HG02970 (cell line): ENCODE measurements around the gene RSPH1.
A peak's percentile ranks its signal among the peaks of the same experiment; 100 is the strongest.

Experiments
- ATAC-seq: cut with Tn5 transposase; IDR thresholded peaks from one replicate; pipeline ENCODE4 v1.9.1; 2021; ENCODE audit warnings: mild to moderate bottlenecking, moderate library complexity, moderate number of reproducible peaks; ENCODE audit not compliant: unreplicated experiment, low FRiP score

The RSPH1 gene

GRCh38 chr21:42496120-42496838 lies at the start of gene RSPH1:
TSS of gene RSPH1 (minus strand) at chr21:42496224. CDS start at chr21:42496186, 38 bp downstream.
- ATAC-seq = peak; percentile 98

GRCh38 chr21:42545745-42546144 lies 49.7 kb upstream of the RSPH1 start:
- no peak for ATAC-seq

GRCh38 chr21:42545317-42545716 lies 49.3 kb upstream of the RSPH1 start:
- no peak for ATAC-seq

- no peak for ATAC-seq
Observed at GRCh38 chr21:42544544-42544943, 48.5 kb upstream of the RSPH1 start.

GRCh38 chr21:42543106-42543847 lies 47.3 kb upstream of the RSPH1 start:
- no peak for ATAC-seq

GRCh38 chr21:42542596-42542995 lies 46.6 kb upstream of the RSPH1 start:
- no peak for ATAC-seq

GRCh38 chr21:42542196-42542595 lies 46.2 kb upstream of the RSPH1 start:
- ATAC-seq = no peak

GRCh38 chr21:42541618-42542017 lies 45.6 kb upstream of the RSPH1 start:
- no peak for ATAC-seq

- ATAC-seq = no peak
Observed at GRCh38 chr21:42541174-42541573, 45.1 kb upstream of the RSPH1 start.

- ATAC-seq = no peak
Observed at GRCh38 chr21:42540396-42540795, 44.4 kb upstream of the RSPH1 start.

- ATAC-seq = no peak
Observed at GRCh38 chr21:42539931-42540343, 43.9 kb upstream of the RSPH1 start.

- ATAC-seq = no peak
Observed at GRCh38 chr21:42539342-42539741, 43.3 kb upstream of the RSPH1 start.

- ATAC-seq = no peak
Observed at GRCh38 chr21:42538479-42539275, 42.7 kb upstream of the RSPH1 start.

- ATAC-seq = no peak
Observed at GRCh38 chr21:42537106-42537742, 41.2 kb upstream of the RSPH1 start.

- no peak for ATAC-seq
Observed at GRCh38 chr21:42536601-42537000, 40.6 kb upstream of the RSPH1 start.

GRCh38 chr21:42535602-42536171 lies 39.7 kb upstream of the RSPH1 start:
- no peak for ATAC-seq

- no peak for ATAC-seq
Observed at GRCh38 chr21:42534421-42535378, 38.7 kb upstream of the RSPH1 start.

GRCh38 chr21:42533963-42534355 lies 37.9 kb upstream of the RSPH1 start:
- ATAC-seq = no peak

- ATAC-seq = no peak
Observed at GRCh38 chr21:42533306-42533962, 37.4 kb upstream of the RSPH1 start.
